Uterus (tissue), 2 donors: ENCODE results near the gene SGK1.

Source experiments
- CTCF ChIP-seq, 4 experiments: fragments of 200-600 bp in 2 of 4; fragments of 450-650 bp in 2 of 4; sonication (generic) in 2 of 4; IDR thresholded peaks; one replicate each; pipeline ENCODE4 v1.5.1; 2016 to 2019; ENCODE audit warnings: antibody characterized with exemption in 4 of 4, mild to moderate bottlenecking in 2 of 4, moderate library complexity in 1 of 4
- POLR2A ChIP-seq, 2 donors: fragments of 450-650 bp; IDR thresholded peaks; one replicate each; pipeline ENCODE4 v1.6.1; 2016; ENCODE audit warnings: antibody characterized with exemption in 2 of 2, mild to moderate bottlenecking in 1 of 2, moderate library complexity in 1 of 2

GRCh38 chr6:134321246-134321645 is 3.3 kb upstream of the SGK1 start:
- TF ChIP-seq CTCF (IDR thresholded peaks at IDR 0.05) (no peak), POLR2A (IDR thresholded peaks at IDR 0.05) (no peak)
